Transverse colon (tissue), 4 donors: Measurements from ENCODE around the gene BNC1. TPM values are rescaled to one million over a fixed set of nuclear protein-coding genes. Genes with fewer than 3 reads are reported as not detected.

Source experiments
- DNase-seq: peaks from one replicate; pipeline ENCODE4 v3.0.0-alpha.2; 2019
- H3K27ac ChIP-seq, 4 donors: fragments of 200-600 bp; sonication (generic); 2 replicates each; pipeline ENCODE4 v1.5.1; 2016 to 2018; ENCODE audit warnings: inconsistent platforms in 4 of 4
- H3K27me3 ChIP-seq: fragments of 200-600 bp; sonication (generic); 2 replicates; pipeline ENCODE4 v1.5.1; 2017; ENCODE audit warnings: inconsistent platforms
- H3K36me3 ChIP-seq, 4 donors: fragments of 200-600 bp; sonication (generic); 2 replicates each; pipeline ENCODE4 v1.5.1; 2017 to 2019; ENCODE audit warnings: inconsistent platforms in 4 of 4
- H3K4me1 ChIP-seq, 4 donors: fragments of 200-600 bp; sonication (generic); 2 replicates each; pipeline ENCODE4 v1.5.1; 2017 to 2020; ENCODE audit warnings: inconsistent platforms in 4 of 4
- H3K4me3 ChIP-seq, 4 donors: fragments of 200-600 bp; sonication (generic); 1 replicate in 1 of 4; 2 replicates in 3 of 4; pipeline versions ENCODE4 v1.5.1 to v1.6.1; 2017 to 2019; ENCODE audit warnings: inconsistent platforms in 4 of 4
- H3K9me3 ChIP-seq, 2 donors: fragments of 200-600 bp; sonication (generic); 2 replicates each; pipeline ENCODE4 v1.5.1; 2017 to 2019; ENCODE audit warnings: inconsistent platforms in 2 of 2
- EP300 ChIP-seq: sonication (generic); formaldehyde crosslinking; IDR thresholded peaks from one replicate; pipeline ENCODE4 v1.6.1; 2017; ENCODE audit warnings: antibody characterized with exemption, low read depth
- POLR2A ChIP-seq: fragments of 450-650 bp; IDR thresholded peaks from one replicate; pipeline ENCODE4 v1.6.1; 2016; ENCODE audit warnings: antibody characterized with exemption, mild to moderate bottlenecking, moderate library complexity
- POLR2AphosphoS5 ChIP-seq, 3 donors: sonication (generic); formaldehyde crosslinking; IDR thresholded peaks; one replicate each; pipeline ENCODE4 v1.6.1; 2016; ENCODE audit warnings: antibody characterized with exemption in 3 of 3
- WGBS, 2 donors: methylation state at CpG; one replicate each; pipeline ENCODE4 v1.1.5; 2018; ENCODE audit warnings: low coverage in 1 of 2; 5-methylcytosine and 5-hydroxymethylcytosine counted together
- in situ Hi-C, 4 donors: fragments of 200-750 bp; cut with MboI; loops; one replicate each; pipeline versions ENCODE4 v1.15.0 to v1.15.1; 2017; ENCODE audit warnings: low sequenced_read_pairs in 3 of 4, low pct_ligation_motif_present in 1 of 4, low pct_unique_long_range_greater_than_20kb in 1 of 4
- intact Hi-C: fragments of 100-400 bp; cut with DNase I; formaldehyde crosslinking; loops from one replicate; pipeline ENCODE4 v1.15.1; 2023; ENCODE audit warnings: low total_unique reads
- total RNA-seq, 4 donors: library from RNA; depleted of rRNA; stranded (reverse); fragments of >200 nt; gene quantifications; one replicate each; pipeline ENCODE4 v1.1.0, GENCODE V29; 2016
- TF ChIP-seq, protein P1 (sequence below), 5 experiments: fragments of 200-600 bp in 3 of 5; fragments of 450-650 bp in 2 of 5; sonication (generic) in 3 of 5; IDR thresholded peaks; 1 replicate in 2 of 5; 2 replicates in 3 of 5; pipeline ENCODE4 v1.5.1; 2016 to 2017; ENCODE audit warnings: antibody characterized with exemption in 5 of 5, inconsistent platforms in 3 of 5, mild to moderate bottlenecking in 2 of 5, moderate library complexity in 1 of 5

Gene BNC1
- total RNA-seq, 4 donors from 2014 or later: not detected

DNA sequence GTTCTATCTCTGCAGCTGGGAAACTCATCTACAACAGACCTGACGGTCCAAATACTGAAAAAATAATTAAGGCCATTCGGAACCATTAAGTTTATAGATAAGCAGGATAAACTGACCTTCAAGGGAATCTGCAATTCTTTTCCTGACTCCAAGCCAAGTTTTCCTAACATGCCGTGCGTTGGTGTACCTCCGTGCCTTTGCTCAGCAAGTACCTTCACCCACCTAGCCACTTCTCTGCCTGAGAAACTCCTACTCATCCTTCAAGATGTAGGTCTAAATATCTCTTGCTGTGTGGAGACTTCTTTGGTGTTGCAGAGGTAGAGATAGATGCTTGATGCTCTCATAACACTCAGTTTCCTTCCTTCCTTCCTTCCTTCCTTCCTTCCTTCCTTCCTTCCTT lies 24.2 kb upstream of the BNC1 start:
- no peaks in the 10 kb centered on the region for H3K9me3 ChIP-seq
- H3K27me3 ChIP-seq: peaks cover 3% of the 10 kb centered on the region
- no peak for DNase-seq
- H3K4me1 ChIP-seq: no peaks in the 10 kb centered on the region
- no peak for TF ChIP-seq POLR2AphosphoS5 (IDR thresholded peaks at IDR 0.05)
- TF ChIP-seq POLR2A: no peak
- TF ChIP-seq, protein P1, sequence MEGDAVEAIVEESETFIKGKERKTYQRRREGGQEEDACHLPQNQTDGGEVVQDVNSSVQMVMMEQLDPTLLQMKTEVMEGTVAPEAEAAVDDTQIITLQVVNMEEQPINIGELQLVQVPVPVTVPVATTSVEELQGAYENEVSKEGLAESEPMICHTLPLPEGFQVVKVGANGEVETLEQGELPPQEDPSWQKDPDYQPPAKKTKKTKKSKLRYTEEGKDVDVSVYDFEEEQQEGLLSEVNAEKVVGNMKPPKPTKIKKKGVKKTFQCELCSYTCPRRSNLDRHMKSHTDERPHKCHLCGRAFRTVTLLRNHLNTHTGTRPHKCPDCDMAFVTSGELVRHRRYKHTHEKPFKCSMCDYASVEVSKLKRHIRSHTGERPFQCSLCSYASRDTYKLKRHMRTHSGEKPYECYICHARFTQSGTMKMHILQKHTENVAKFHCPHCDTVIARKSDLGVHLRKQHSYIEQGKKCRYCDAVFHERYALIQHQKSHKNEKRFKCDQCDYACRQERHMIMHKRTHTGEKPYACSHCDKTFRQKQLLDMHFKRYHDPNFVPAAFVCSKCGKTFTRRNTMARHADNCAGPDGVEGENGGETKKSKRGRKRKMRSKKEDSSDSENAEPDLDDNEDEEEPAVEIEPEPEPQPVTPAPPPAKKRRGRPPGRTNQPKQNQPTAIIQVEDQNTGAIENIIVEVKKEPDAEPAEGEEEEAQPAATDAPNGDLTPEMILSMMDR (IDR thresholded peaks at IDR 0.05): no peak
- no peak for TF ChIP-seq EP300
- H3K27ac ChIP-seq: no peak overlapping the region
- no peaks in the 10 kb centered on the region for H3K36me3 ChIP-seq
- 77 to 82% methylated on average over 5 of the region's 5 CpGs for WGBS, 2 donors
- no peak overlapping the region for H3K4me3 ChIP-seq
- in situ Hi-C loops (no loop called here), intact Hi-C loops (no loop called here)

- Histone ChIP-seq H3K4me3 (no peak overlapping the region), H3K27me3 (peaks cover 8% of the 10 kb centered on the region), H3K4me1 (no peaks in the 10 kb centered on the region), H3K36me3 (no peaks in the 10 kb centered on the region), H3K27ac (no peak overlapping the region), H3K9me3 (no peaks in the 10 kb centered on the region)
- no peak for DNase-seq
- intact Hi-C loops: no loop called here
- TF ChIP-seq POLR2AphosphoS5 (IDR thresholded peaks at IDR 0.05) (no peak), EP300 (no peak), POLR2A (no peak)
- TF ChIP-seq, protein P1 (IDR thresholded peaks at IDR 0.05): no peak
- 56 to 81% methylated on average over 3 of the region's 3 CpGs for WGBS, 2 donors
- in situ Hi-C loops: no loop called here
Observed at GRCh38 chr15:83306561-83306960, 22.1 kb upstream of the BNC1 start.

GRCh38 chr15:83305704-83306291 lies 21.3 kb upstream of the BNC1 start:
- intact Hi-C loops (no loop called here), in situ Hi-C loops (no loop called here)
- H3K36me3 ChIP-seq: no peaks in the 10 kb centered on the region
- 20% methylated on average over 11 of the region's 11 CpGs; no CpG with 5 or more reads in 1 of the 2 donors for WGBS, 2 donors
- no peaks in the 10 kb centered on the region for H3K9me3 ChIP-seq
- peaks cover 8% of the 10 kb centered on the region for H3K27me3 ChIP-seq
- H3K4me3 ChIP-seq: no peak overlapping the region
- DNase-seq: no peak
- no peak overlapping the region for H3K27ac ChIP-seq
- TF ChIP-seq, protein P1 (IDR thresholded peaks at IDR 0.05): no peak
- TF ChIP-seq POLR2AphosphoS5 (IDR thresholded peaks at IDR 0.05) (no peak), POLR2A (no peak), EP300 (no peak)
- H3K4me1 ChIP-seq: no peaks in the 10 kb centered on the region

DNA sequence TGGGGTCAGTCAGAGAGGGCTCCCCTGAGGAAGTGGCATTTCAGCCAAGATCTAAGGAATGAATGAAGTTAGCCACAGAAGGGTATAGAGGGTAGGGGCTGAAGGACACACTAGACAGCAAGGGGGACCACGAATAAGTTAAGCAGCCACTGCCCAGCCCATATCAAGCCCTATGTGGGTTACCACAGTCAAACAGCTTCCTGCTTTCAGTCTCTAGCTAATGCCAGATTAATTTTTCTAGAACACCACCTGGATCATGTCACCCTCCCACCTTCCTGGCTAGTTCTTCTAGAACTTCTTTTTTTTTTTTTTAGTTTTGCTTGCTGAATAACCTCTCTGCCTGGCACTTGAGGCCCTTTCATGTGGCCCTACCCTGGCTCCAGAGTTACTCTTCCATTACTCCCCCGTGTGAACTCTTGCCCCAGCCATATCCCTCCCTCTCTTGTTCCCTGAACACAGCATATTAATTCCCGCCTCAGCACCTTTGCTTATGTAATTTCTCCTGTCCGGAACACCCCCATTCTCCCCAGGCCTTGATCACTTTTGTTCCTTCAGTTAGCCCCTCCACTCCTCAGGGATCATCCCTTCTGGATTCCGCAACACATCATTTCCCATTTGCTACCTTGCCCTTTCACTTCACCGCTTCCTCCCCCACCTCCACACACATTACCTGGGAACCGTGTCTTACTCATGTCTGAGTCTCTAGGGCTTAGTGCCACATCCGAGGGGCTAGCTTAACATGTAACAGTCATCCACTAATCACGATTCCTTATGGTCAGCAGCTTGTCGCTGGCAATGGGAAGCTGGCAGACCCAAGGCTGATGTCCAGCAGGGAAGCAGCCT lies 20.6 kb upstream of the BNC1 start:
- Histone ChIP-seq H3K27me3 (peaks cover 8% of the 10 kb centered on the region), H3K27ac (no peak overlapping the region), H3K4me3 (no peak overlapping the region), H3K36me3 (no peaks in the 10 kb centered on the region), H3K9me3 (no peaks in the 10 kb centered on the region), H3K4me1 (no peaks in the 10 kb centered on the region)
- intact Hi-C loops: no loop called here
- 46 to 57% methylated on average over 5 to 10 of the region's 10 CpGs for WGBS, 2 donors
- DNase-seq: no peak
- TF ChIP-seq POLR2A (no peak), EP300 (no peak), POLR2AphosphoS5 (IDR thresholded peaks at IDR 0.05) (no peak)
- TF ChIP-seq, protein P1 (IDR thresholded peaks at IDR 0.05): no peak
- in situ Hi-C loops: no loop called here
